ENCODE data around the gene C15orf39.

GRCh38 chr15:75193976-75194375 is 7.7 kb upstream of the C15orf39 start:
- TF ChIP-seq POLR2AphosphoS5 (IDR thresholded peaks at IDR 0.05; ENCODE audit: borderline replicate concordance, low read depth, low read length): no peak
- no peak for TF ChIP-seq EZH2 (IDR thresholded peaks at IDR 0.05)
- TF ChIP-seq FOXP2 (optimal IDR thresholded peaks at IDR 0.05; ENCODE audit: control extremely low read depth, extremely low read length, insufficient read depth): no peak

Data from SK-N-MC (cell line).